ENCODE results near the gene FAM200A.

DNA sequence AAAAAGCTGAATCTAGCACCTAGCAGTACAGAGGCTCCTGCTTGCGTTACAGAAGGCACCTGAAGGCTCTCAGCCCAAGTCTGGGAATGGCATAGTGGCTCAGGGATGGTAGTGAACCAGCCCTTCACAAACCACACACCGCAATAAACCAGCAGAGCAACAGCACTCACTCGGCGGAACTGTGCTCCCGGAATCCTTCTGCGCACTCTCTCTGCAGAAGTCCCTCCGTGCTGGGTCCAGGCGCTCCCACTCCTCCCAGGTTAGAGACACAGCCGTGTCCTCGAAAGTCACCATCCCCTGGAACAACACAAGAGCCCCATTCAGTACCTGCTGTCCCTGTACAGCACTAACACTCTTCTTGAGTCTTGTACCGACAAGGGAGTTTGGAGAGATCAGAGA is 53.4 kb downstream of the FAM200A start:
- TF ChIP-seq, protein P1, sequence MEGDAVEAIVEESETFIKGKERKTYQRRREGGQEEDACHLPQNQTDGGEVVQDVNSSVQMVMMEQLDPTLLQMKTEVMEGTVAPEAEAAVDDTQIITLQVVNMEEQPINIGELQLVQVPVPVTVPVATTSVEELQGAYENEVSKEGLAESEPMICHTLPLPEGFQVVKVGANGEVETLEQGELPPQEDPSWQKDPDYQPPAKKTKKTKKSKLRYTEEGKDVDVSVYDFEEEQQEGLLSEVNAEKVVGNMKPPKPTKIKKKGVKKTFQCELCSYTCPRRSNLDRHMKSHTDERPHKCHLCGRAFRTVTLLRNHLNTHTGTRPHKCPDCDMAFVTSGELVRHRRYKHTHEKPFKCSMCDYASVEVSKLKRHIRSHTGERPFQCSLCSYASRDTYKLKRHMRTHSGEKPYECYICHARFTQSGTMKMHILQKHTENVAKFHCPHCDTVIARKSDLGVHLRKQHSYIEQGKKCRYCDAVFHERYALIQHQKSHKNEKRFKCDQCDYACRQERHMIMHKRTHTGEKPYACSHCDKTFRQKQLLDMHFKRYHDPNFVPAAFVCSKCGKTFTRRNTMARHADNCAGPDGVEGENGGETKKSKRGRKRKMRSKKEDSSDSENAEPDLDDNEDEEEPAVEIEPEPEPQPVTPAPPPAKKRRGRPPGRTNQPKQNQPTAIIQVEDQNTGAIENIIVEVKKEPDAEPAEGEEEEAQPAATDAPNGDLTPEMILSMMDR (IDR thresholded peaks at IDR 0.05; ENCODE audit: low read length), result no peak
- TF ChIP-seq EZH2 (optimal IDR thresholded peaks at IDR 0.05; ENCODE audit: low read depth, low read length) (no peak), EZH2phosphoT487 (IDR thresholded peaks at IDR 0.05; ENCODE audit: low read length) (no peak)

Data from MM.1S (cell line).